Activated naive CD4-positive, alpha-beta T cell treated with anti-CD3 and anti-CD28 coated beads, Interleukin-2, amount 50 U/mL, for 24 hours (primary cell): Measurements from ENCODE around the gene DRAP1.

Experiments
- H3K27ac Mint-ChIP-seq: one replicate; pipeline ENCODE4 v1.8.0; 2021; ENCODE audit warnings: mild to moderate bottlenecking, mixed read lengths
- H3K27me3 Mint-ChIP-seq: one replicate; pipeline ENCODE4 v1.8.0; 2021; ENCODE audit warnings: mixed read lengths
- H3K36me3 Mint-ChIP-seq: one replicate; pipeline ENCODE4 v1.8.0; 2021; ENCODE audit warnings: mixed read lengths
- H3K4me1 Mint-ChIP-seq: one replicate; pipeline ENCODE4 v1.8.0; 2021; ENCODE audit warnings: mixed read lengths
- H3K4me3 Mint-ChIP-seq: one replicate; pipeline ENCODE4 v1.8.0; 2021; ENCODE audit warnings: mild to moderate bottlenecking, mixed read lengths
- H3K9me3 Mint-ChIP-seq: one replicate; pipeline ENCODE4 v1.8.0; 2021; ENCODE audit warnings: mixed read lengths

Gene DRAP1

GRCh38 chr11:65915101-65915820 lies 4.0 kb upstream of the DRAP1 start:
- H3K27ac Mint-ChIP-seq: no peak overlapping the region
- H3K4me1 Mint-ChIP-seq: peaks cover 36% of the 10 kb centered on the region
- no peaks in the 10 kb centered on the region for H3K27me3 Mint-ChIP-seq
- H3K9me3 Mint-ChIP-seq: no peaks in the 10 kb centered on the region
- H3K4me3 Mint-ChIP-seq: peak overlapping the region; percentile 6
- no peaks in the 10 kb centered on the region for H3K36me3 Mint-ChIP-seq

DNA sequence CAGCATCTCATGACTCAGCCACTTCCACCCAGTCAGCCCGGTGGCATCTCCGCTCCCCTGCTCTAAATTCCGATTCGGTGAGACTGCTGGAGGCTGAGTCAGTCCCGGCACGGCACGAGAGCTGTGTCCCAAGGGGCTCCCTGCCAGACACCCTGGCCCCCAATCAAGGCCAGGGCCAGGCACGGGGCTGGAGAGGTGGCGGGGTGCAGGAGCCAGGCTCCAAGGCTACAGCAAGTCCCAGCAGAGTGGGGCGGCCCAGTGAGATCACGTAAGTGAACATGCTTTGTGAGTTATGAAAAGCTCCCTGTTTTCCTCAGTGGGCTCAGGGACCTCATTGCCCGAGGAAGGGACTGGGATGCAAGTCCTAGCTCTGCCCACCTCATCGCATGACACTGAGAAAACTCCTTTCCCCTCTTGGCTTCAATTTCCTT lies 3.4 kb upstream of the DRAP1 start:
- H3K9me3 Mint-ChIP-seq: no peaks in the 10 kb centered on the region
- H3K4me1 Mint-ChIP-seq: peaks cover 42% of the 10 kb centered on the region
- no peaks in the 10 kb centered on the region for H3K27me3 Mint-ChIP-seq
- H3K4me3 Mint-ChIP-seq: no peak overlapping the region
- no peaks in the 10 kb centered on the region for H3K36me3 Mint-ChIP-seq
- H3K27ac Mint-ChIP-seq: no peak overlapping the region

- Mint-ChIP-seq H3K27me3 (no peaks in the 10 kb centered on the region), H3K9me3 (no peaks in the 10 kb centered on the region), H3K4me1 (peaks cover 42% of the 10 kb centered on the region), H3K27ac (peak overlapping the region; percentile 66), H3K4me3 (peak overlapping the region; percentile 86), H3K36me3 (no peaks in the 10 kb centered on the region)
Observed at GRCh38 chr11:65916391-65916790, 2.8 kb upstream of the DRAP1 start.

GRCh38 chr11:65917077-65917433 lies 2.2 kb upstream of the DRAP1 start:
- Mint-ChIP-seq H3K4me1 (peaks cover 43% of the 10 kb centered on the region), H3K36me3 (peaks cover under 1% of the 10 kb centered on the region), H3K4me3 (peak overlapping the region; percentile 86), H3K27me3 (no peaks in the 10 kb centered on the region), H3K27ac (peak overlapping the region; percentile 66), H3K9me3 (no peaks in the 10 kb centered on the region)

DNA sequence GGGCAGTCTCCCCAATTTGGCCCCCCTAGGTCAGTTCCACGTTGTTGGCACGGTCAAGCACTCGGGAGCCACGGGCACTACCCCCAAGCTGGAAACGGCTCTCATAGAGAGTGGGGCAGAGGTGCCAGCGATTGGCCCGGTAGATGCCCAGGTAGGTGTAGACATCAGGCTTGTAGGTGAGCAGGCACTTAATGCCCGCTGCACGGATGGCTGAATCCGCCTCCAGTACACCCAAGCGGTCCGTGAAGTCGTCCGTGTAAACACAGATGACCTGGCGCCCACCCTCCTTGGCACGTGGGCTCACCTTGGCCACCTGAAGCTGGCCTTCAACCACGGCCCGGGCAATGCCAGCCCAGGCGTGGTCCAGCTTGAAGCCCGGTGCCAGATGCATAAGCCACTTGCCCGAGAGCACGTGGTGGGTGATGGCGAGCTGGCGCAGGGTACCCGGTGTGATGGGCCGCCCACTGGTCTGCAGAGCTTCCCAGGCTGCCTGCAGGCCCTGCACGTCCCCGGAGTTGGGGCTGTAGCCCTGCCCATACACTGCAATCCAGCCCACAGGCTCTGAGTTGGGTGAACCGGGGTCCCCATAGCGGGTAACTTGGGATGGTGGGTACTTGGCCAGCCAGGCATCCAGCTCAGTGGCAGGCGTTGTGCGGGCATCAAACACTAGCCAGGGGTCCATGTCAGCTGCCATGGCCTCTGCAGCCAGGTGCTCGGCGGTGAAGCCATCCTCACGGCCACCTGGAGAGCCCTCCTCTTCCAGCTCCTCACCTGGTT lies 1.6 kb upstream of the DRAP1 start:
- Mint-ChIP-seq H3K27me3 (no peaks in the 10 kb centered on the region), H3K36me3 (peaks cover 2% of the 10 kb centered on the region), H3K4me1 (peaks cover 49% of the 10 kb centered on the region), H3K9me3 (no peaks in the 10 kb centered on the region), H3K27ac (no peak overlapping the region), H3K4me3 (peak overlapping the region; percentile 86)

DNA sequence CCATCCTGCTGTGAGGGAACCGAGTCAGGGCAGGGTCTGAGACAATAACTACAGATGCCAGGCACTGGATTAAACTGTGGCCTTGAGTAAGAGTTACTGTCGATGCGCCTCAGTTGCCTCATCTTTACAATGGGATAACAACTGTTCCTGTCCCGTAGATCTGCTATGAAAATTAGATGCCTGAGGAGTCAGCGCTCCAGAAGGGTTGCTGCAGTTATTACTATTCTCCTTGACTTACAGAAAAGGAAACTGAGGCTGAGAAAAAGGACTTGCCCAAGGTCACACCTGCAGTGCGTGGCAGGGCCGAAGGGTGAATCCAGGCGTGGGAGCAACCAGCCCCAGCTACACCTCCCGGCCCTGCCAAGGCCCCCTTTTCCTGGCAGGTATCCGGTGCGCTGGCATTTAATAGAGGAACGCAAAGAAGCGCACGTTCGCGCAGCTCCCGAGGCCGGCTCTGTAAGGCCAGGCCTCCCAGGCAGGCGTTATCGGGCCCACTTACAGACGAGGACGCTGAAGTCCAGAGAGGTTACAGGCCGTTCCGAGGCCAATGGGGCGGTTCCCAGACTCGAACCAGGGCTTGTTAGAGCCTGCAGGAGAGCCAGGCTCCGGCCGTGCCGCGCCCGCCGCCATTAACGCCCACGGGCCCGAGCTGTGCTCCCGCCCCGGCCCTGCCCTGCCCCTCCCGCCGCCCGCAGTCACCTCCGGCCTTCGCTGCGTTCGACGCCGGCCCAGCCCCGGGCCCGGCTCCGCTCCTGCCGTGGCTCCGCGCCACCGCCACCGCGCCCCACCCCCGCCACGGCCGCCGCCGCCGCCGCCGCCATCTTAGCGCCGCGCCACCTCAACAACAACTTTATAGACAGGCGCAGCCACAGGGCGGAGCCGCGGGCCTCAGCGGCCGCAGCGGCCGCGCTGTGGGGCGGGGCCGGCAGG lies 750 bp upstream of the DRAP1 start, which contains the start of gene C11orf68:
C11orf68 (minus strand) TSS at position 852 of the 930 bp plus-strand sequence; CDS start at position 821, 31 bp downstream.
- Mint-ChIP-seq H3K4me3 (peak within 1 kb of the TSS; percentile 91), H3K4me1 (peaks cover 55% of the 10 kb centered on the region), H3K9me3 (no peaks in the 10 kb centered on the region)

DNA sequence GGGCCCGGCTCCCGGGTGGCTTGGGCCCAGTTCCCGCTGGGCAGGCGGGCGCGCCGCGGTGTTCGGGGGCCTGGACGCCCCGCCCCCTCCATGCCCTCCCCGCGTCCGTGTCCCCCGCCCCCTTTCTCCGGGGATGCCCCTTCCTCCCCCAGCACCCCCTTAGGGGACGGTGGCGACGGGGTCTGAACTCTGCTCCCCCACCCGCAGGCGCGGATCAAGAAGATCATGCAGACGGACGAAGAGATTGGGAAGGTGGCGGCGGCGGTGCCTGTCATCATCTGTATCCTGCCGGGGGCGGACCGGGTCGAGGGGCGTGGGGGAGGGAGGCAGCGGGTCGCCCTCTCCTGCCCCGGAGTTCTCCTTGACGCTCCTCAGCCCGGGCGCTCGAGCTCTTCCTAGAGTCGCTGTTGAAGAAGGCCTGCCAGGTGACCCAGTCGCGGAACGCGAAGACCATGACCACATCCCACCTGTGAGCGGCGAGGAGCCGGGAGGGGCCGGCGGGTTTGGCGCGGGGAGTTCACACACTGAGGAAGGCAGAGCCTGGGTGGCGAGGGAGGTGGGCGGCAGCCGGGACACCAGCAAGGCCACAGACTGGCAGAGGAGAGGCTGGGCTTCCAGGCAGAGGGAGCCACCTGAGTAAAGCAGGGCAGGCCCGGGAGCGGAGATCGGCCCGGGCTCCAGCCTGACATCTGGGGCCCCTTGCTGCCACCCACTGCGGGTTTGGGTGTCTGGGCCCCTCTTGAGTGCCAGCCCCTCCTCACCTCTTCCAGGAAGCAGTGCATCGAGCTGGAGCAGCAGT lies 546 bp downstream of the DRAP1 start:
- H3K4me3 Mint-ChIP-seq: peak overlapping the region; percentile 91
- H3K4me1 Mint-ChIP-seq: peaks cover 52% of the 10 kb centered on the region
- H3K9me3 Mint-ChIP-seq: no peaks in the 10 kb centered on the region
- no peaks in the 10 kb centered on the region for H3K27me3 Mint-ChIP-seq
- H3K36me3 Mint-ChIP-seq: peaks cover 6% of the 10 kb centered on the region
- H3K27ac Mint-ChIP-seq: peak overlapping the region; percentile 90

More for the DNA sequence above, 750 bp upstream of the DRAP1 start, which contains the start of gene C11orf68:
- Mint-ChIP-seq H3K36me3 (peaks cover 6% of the 10 kb centered on the region), H3K27ac (peak within 1 kb of the TSS; percentile 90), H3K27me3 (no peaks in the 10 kb centered on the region)

DNA sequence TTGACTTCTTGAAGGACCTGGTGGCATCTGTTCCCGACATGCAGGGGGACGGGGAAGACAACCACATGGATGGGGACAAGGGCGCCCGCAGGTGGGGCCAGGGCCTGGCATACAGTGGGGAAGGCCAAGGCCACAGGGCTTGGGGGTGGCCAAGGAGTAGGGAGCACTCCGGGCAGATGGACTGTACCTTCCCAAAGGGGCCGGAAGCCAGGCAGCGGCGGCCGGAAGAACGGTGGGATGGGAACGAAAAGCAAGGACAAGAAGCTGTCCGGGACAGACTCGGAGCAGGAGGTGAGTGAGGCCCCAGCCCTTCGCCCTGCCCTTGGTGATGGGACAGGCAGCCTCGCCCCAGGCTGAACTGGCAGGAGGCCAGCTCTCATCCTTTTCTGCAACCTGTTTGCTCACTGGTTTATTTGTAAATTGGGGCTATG lies 1.2 kb downstream of the DRAP1 start:
- H3K36me3 Mint-ChIP-seq: peaks cover 6% of the 10 kb centered on the region
- peak overlapping the region; percentile 80 for H3K27ac Mint-ChIP-seq
- peak overlapping the region; percentile 91 for H3K4me3 Mint-ChIP-seq
- no peaks in the 10 kb centered on the region for H3K9me3 Mint-ChIP-seq
- peaks cover 46% of the 10 kb centered on the region for H3K4me1 Mint-ChIP-seq
- no peaks in the 10 kb centered on the region for H3K27me3 Mint-ChIP-seq

DNA sequence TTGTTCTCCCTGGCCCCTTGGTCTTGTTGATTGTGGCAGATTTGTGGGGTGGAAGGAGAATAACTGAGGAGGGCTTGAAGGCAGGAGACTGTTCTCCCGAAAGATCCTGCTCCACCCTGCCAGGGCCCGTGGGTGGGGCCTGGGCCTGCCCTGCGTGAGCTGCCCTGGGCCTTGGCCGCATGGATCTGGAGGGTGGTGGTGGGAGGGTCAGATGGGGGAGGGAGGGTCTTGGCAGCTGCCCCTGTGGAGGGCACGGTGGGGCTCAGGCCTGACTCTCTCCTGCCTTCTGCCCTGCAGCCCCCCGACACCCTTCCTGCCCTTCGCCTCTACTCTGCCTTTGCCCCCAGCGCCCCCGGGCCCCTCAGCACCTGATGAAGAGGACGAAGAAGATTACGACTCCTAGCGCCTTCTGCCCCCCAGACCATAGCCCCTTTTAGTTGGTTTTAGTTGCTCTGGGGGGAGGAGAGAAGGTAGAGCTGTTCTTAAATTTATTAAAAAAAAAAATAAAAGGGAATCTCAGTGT lies 1.9 kb downstream of the DRAP1 start:
- Mint-ChIP-seq H3K27me3 (no peaks in the 10 kb centered on the region), H3K36me3 (peaks cover 6% of the 10 kb centered on the region), H3K4me3 (peak overlapping the region; percentile 91), H3K9me3 (no peaks in the 10 kb centered on the region), H3K4me1 (peaks cover 41% of the 10 kb centered on the region), H3K27ac (no peak overlapping the region)

- no peaks in the 10 kb centered on the region for H3K9me3 Mint-ChIP-seq
- no peaks in the 10 kb centered on the region for H3K27me3 Mint-ChIP-seq
- H3K27ac Mint-ChIP-seq: no peak overlapping the region
- peaks cover 6% of the 10 kb centered on the region for H3K36me3 Mint-ChIP-seq
- no peak overlapping the region for H3K4me3 Mint-ChIP-seq
- peaks cover 34% of the 10 kb centered on the region for H3K4me1 Mint-ChIP-seq
Observed at GRCh38 chr11:65921876-65922275, 2.6 kb downstream of the DRAP1 start.

DNA sequence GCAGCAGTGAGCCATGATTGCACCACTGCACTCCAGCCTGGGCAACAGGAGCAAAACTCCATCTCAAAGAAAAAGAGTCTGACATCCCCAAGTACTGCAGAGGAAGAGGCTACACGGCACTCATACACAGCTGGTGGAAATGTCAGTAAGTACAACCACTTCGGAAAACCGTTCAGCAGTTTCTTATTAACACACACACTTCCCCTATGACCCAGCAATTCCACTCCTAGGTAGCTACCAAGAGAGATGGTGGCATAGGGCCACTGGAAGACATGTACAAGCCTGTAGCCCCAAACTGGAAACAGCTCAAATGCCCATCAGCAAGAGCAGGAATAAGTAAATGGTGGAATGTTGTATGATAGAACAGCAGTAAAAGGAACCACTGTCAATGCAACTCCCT lies 3.3 kb downstream of the DRAP1 start:
- peaks cover 6% of the 10 kb centered on the region for H3K36me3 Mint-ChIP-seq
- peak overlapping the region; percentile 63 for H3K27ac Mint-ChIP-seq
- H3K4me3 Mint-ChIP-seq: peak overlapping the region; percentile 15

DNA sequence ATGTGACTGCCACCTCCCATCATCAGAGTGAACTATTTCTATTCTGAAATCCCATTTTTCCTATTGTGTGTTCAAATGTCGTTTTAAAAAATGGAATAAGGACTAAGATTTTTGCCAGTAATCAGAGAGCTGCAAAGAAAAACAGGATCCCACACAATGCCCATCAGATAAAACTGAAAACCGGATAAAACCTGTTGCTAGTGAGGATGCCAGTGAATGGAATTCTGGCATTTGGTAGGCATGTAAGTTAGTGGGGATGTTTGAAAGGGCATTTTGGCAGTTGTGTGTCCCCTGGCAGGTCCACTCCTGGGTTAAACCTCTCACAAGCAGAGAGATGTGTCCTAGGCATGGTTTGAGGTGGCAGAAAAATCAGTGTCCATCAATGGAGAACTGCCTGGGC lies 6.2 kb downstream of the DRAP1 start:
- peaks cover 45% of the 10 kb centered on the region for H3K4me1 Mint-ChIP-seq
- H3K4me3 Mint-ChIP-seq: no peak overlapping the region
- H3K27ac Mint-ChIP-seq: no peak overlapping the region
- no peaks in the 10 kb centered on the region for H3K9me3 Mint-ChIP-seq
- H3K27me3 Mint-ChIP-seq: no peaks in the 10 kb centered on the region
- peaks cover 6% of the 10 kb centered on the region for H3K36me3 Mint-ChIP-seq

More for the DNA sequence above, 3.3 kb downstream of the DRAP1 start:
- peaks cover 36% of the 10 kb centered on the region for H3K4me1 Mint-ChIP-seq
- H3K9me3 Mint-ChIP-seq: no peaks in the 10 kb centered on the region
- no peaks in the 10 kb centered on the region for H3K27me3 Mint-ChIP-seq

DNA sequence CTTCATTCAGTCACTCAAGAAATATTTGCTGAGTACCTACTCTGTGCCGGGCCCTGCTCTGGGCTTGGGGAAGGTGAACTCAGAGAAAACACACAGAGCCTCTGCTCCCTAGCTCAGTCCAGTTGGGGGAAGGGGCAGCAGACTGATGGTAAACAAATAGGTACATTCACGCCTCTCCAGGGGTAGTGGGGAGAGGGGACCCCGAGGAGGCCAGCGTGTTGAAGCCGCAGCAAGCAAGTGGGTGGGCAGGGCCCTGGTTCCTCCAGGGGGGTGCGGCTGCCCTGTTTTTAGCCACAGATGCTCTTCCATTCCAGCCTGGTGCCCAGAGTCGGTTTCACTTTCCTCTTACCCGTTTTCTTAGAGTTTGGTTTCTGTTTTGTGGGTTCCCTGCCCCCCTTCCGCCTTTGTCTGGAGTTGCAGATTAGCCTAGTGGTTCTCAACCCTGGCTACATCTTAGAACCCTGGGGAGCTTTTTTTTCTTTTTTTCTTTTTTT lies 8.7 kb downstream of the DRAP1 start:
- Mint-ChIP-seq H3K4me1 (peaks cover 40% of the 10 kb centered on the region), H3K27ac (peak overlapping the region; percentile 93), H3K36me3 (peaks cover 2% of the 10 kb centered on the region), H3K27me3 (no peaks in the 10 kb centered on the region), H3K9me3 (no peaks in the 10 kb centered on the region), H3K4me3 (peak overlapping the region; percentile 76)

DNA sequence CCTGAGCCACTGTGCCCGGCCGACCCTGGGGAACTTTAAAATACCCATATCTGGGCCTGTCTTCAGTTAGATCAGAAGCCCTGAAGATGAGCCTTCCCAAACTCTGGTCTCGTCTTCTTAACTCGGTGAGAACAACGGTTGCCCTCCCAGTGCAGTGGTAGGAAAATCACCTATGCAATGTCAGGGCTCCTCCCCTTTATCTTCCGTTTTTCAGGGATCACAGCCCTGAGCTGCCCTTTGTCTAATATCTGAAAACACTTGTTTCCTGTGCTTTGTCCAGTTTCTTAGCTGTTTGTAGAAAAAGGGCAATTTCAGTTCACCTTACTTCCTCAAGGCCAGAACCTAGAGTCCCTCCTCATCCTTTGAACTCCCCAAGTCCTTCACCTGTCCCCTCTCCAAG lies 9.4 kb downstream of the DRAP1 start:
- no peaks in the 10 kb centered on the region for H3K36me3 Mint-ChIP-seq
- H3K27me3 Mint-ChIP-seq: no peaks in the 10 kb centered on the region
- H3K27ac Mint-ChIP-seq: peak overlapping the region; percentile 93
- H3K4me1 Mint-ChIP-seq: peaks cover 36% of the 10 kb centered on the region
- no peaks in the 10 kb centered on the region for H3K9me3 Mint-ChIP-seq
- H3K4me3 Mint-ChIP-seq: peak overlapping the region; percentile 76
